HG02798 (cell line): ENCODE results near the gene SPON2.

Source experiments
- ATAC-seq: cut with Tn5 transposase; IDR thresholded peaks from one replicate; pipeline ENCODE4 v1.9.1; 2021; ENCODE audit warnings: mild to moderate bottlenecking; ENCODE audit not compliant: unreplicated experiment, poor library complexity

SPON2 gene

GRCh38 chr4:1209821-1210220, 37.4 kb upstream of the SPON2 start:
- ATAC-seq = no peak

GRCh38 chr4:1208970-1209704, 36.8 kb upstream of the SPON2 start:
- ATAC-seq = no peak

- ATAC-seq = no peak
These were observed 36.0 kb upstream of the SPON2 start for GRCh38 chr4:1208266-1208961.

GRCh38 chr4:1207603-1208265, 35.4 kb upstream of the SPON2 start:
- ATAC-seq = no peak

GRCh38 chr4:1207157-1207470, 34.7 kb upstream of the SPON2 start:
- ATAC-seq = no peak

- no peak for ATAC-seq
These were observed 34.1 kb upstream of the SPON2 start for GRCh38 chr4:1206299-1207156.

- no peak for ATAC-seq
These were observed 33.4 kb upstream of the SPON2 start for GRCh38 chr4:1205586-1206298.

GRCh38 chr4:1204828-1205585, 32.6 kb upstream of the SPON2 start:
- ATAC-seq = no peak

GRCh38 chr4:1204286-1204827, 32.0 kb upstream of the SPON2 start:
- ATAC-seq = no peak

GRCh38 chr4:1203026-1203616, 30.7 kb upstream of the SPON2 start:
- no peak for ATAC-seq

- ATAC-seq = no peak
These were observed 30.2 kb upstream of the SPON2 start for GRCh38 chr4:1202526-1203011.

GRCh38 chr4:1201851-1202525, 29.6 kb upstream of the SPON2 start:
- peak; percentile 21 for ATAC-seq

GRCh38 chr4:1200425-1201035, 28.1 kb upstream of the SPON2 start:
- peak; percentile 3 for ATAC-seq

GRCh38 chr4:1199556-1200331, 27.4 kb upstream of the SPON2 start:
- ATAC-seq = no peak

- no peak for ATAC-seq
These were observed 25.9 kb upstream of the SPON2 start for GRCh38 chr4:1198098-1198844.
